ENCODE data around the gene TRAPPC10.

DNA sequence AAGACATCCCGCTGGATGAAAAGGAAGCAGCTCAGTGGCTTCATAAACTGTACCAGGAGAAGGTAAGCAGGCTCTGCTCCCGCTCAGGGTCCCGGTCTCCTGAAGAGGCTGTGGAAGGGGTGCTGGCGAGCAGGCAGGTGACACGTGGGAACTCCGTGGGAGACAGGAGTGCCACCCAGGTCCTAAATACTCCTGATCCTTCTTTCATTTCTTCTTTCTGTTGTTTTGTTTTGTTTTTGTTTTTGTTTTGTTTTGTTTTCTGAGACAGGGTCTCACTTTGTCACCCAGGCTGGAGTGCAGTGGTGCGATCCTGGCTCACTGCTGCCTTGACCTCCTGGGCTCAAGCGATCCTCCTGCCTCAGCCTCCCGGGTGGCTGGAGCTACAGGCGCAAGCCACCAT lies 34.0 kb upstream of the TRAPPC10 start:
- TF ChIP-seq, protein P1, sequence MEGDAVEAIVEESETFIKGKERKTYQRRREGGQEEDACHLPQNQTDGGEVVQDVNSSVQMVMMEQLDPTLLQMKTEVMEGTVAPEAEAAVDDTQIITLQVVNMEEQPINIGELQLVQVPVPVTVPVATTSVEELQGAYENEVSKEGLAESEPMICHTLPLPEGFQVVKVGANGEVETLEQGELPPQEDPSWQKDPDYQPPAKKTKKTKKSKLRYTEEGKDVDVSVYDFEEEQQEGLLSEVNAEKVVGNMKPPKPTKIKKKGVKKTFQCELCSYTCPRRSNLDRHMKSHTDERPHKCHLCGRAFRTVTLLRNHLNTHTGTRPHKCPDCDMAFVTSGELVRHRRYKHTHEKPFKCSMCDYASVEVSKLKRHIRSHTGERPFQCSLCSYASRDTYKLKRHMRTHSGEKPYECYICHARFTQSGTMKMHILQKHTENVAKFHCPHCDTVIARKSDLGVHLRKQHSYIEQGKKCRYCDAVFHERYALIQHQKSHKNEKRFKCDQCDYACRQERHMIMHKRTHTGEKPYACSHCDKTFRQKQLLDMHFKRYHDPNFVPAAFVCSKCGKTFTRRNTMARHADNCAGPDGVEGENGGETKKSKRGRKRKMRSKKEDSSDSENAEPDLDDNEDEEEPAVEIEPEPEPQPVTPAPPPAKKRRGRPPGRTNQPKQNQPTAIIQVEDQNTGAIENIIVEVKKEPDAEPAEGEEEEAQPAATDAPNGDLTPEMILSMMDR (IDR thresholded peaks at IDR 0.05; ENCODE audit: low read depth, low read length, poor library complexity, severe bottlenecking): no peak
- TF ChIP-seq EZH2phosphoT487 (IDR thresholded peaks at IDR 0.05; ENCODE audit: borderline replicate concordance, low read length): no peak
